ENCODE data around the gene C1QTNF12.

The C1QTNF12 gene

GRCh38 chr1:1218524-1219200, 27.9 kb downstream of the C1QTNF12 start:
- no peak for FAIRE-seq
- no peak for TF ChIP-seq POLR2A (IDR thresholded peaks at IDR 0.05; ENCODE audit: low read depth, low read length)

GRCh38 chr1:1217621-1218523, 28.6 kb downstream of the C1QTNF12 start:
- TF ChIP-seq POLR2A (IDR thresholded peaks at IDR 0.05; ENCODE audit: low read depth, low read length): no peak
- peak; percentile 88 for DNase-seq (ENCODE audit: insufficient read length, low spot score)
- FAIRE-seq: no peak

More at GRCh38 chr1:1218524-1219200, 27.9 kb downstream of the C1QTNF12 start:
- no peak for DNase-seq (ENCODE audit: insufficient read length, low spot score)

DNA sequence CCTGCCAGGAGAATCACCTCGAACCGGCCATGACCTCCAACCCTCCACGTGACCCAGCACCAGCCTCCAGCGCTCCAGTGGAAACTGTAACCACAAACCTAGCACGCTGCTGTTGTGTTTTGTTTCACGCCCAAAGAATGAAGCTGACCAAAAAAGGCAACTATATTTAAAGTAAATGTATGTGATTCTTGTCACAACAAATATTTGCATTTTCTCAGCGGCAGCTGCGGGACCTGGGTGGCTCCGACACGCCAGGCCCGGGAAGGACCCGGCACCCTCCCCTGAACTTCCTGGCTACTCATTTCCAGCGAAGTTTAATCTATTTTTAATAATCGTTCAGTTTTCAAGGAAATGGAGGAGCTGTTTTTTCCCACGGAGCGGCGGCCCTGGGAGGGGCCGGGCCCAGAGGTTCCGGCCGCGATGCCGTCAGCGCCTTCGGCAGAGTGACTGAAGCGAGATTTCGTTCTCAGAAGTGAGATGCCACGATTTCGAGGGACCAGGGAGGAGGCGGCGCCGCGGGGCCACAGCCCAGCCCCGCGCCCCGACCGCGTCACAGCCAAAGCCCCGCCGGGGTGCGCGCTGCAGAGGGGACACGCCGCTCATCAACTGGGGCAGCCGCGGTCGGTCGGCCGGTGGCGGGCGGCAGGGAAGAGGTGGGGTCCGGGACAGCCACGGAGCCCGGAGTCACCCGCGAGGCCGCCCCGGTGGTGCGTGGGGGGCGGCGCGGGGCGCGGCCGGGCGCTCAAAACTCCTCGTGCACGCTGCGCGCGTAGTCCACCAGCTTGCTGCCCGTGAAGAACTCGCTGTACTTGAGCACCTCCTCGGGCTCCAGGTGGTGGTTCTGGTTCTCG, 29.5 kb downstream of the C1QTNF12 start:
- no peak for TF ChIP-seq POLR2A (IDR thresholded peaks at IDR 0.05; ENCODE audit: low read depth, low read length)
- no peak for DNase-seq (ENCODE audit: insufficient read length, low spot score)
- no peak for FAIRE-seq

GRCh38 chr1:1215881-1216605, 30.5 kb downstream of the C1QTNF12 start:
- TF ChIP-seq POLR2A (IDR thresholded peaks at IDR 0.05; ENCODE audit: low read depth, low read length): no peak
- no peak for FAIRE-seq
- DNase-seq (ENCODE audit: insufficient read length, low spot score): no peak

GRCh38 chr1:1215080-1215676, 31.3 kb downstream of the C1QTNF12 start:
- no peak for FAIRE-seq
- DNase-seq (ENCODE audit: insufficient read length, low spot score): no peak
- no peak for TF ChIP-seq POLR2A (IDR thresholded peaks at IDR 0.05; ENCODE audit: low read depth, low read length)

- no peak for TF ChIP-seq POLR2A (IDR thresholded peaks at IDR 0.05; ENCODE audit: low read depth, low read length)
- DNase-seq (ENCODE audit: insufficient read length, low spot score) (no peak), FAIRE-seq (no peak)
Observed at GRCh38 chr1:1213345-1214265, 32.9 kb downstream of the C1QTNF12 start, which contains the start of gene TNFRSF4. Gene TNFRSF4 (minus strand): TSS chr1:1214153. CDS start chr1:1214127, 26 bp downstream.

GRCh38 chr1:1212780-1213344, 33.7 kb downstream of the C1QTNF12 start:
- FAIRE-seq (no peak), DNase-seq (ENCODE audit: insufficient read length, low spot score) (no peak)
- TF ChIP-seq POLR2A (IDR thresholded peaks at IDR 0.05; ENCODE audit: low read depth, low read length): no peak

DNA sequence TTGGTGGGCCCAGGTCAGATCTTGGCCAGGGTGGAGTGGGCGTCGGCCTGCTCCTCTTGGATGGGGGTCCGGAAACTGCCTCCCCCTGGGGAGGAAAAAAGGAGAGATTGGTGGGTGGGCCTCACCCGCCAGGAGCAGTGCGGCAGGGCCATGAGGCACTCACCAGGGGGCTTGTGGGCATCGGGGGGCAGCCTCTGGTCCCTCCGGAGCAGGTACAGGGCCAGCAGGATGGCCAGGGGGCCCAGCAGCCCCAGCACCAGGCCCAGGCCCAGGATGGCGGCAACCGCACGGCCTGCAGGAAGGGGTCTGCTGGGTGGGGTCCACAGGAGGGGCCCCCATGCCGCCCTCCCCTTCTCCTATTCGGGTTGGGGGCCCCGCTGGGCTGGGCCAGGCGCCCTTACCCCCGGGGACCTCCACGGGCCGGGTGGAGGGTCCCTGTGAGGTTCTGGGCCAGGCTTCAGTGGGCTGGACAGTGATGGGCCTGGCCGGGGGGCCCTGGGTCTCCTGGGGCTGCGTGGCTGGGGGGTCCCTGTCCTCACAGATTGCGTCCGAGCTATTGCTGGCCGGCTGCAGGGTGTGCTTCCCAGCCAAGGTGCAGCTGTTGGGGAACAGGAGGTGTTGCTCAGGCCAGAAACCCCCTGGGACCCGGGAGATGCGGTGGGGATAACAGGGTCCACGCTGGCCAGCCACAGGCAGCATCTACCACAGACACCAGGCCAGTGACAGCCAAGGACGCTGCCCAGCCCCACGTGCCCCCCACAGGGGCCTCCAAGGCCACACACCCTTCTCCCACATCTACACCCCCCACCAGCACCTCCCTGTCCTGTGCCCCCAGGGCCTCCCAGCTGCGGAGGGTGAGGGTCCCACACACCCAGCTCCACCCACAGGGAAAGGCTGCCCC, 34.7 kb downstream of the C1QTNF12 start:
- TF ChIP-seq POLR2A (IDR thresholded peaks at IDR 0.05; ENCODE audit: low read depth, low read length): no peak
- no peak for DNase-seq (ENCODE audit: insufficient read length, low spot score)
- no peak for FAIRE-seq

DNA sequence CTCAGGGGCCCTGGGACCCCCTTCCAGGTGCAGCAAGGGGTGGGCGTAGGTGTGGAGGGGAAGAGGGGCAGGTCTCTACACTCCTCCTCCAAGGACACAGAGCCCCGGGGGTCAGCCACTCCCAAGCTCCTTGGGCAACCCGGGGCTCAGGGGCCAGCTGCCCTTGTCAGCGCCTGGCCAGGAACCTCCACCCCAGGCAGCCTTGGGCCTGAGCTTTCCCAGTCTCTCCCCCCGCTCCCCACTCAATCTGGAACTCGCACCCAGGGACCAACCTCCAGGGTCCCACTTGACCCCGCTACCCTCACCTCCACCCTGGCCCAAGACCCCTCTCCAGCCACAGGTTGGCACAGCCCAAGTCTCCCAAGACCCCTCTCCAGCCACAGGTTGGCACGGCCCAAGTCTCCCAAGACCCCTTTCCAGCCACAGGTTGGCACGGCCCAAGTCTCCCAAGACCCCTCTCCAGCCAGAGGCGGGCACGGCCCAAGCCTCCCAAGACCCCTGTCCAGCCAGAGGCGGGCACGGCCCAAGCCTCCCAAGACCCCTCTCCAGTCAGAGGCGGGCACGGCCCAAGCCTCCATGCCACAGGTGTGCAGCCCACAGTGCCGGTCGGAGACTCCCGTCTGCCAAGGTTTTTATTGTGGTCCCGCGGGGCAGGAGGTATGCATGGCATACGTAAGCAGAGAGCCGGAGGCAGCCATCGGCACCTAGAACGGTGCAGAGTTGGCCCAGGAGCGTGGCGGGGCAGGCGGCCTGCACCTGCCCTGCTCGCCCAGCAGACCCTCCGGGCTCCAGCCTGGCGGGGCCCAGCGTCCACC, 35.6 kb downstream of the C1QTNF12 start:
- FAIRE-seq: no peak
- no peak for DNase-seq (ENCODE audit: insufficient read length, low spot score)
- no peak for TF ChIP-seq POLR2A (IDR thresholded peaks at IDR 0.05; ENCODE audit: low read depth, low read length)

Data from H54 (cell line).